Ishikawa (cell line): Measurements from ENCODE around the gene ULK4.

Experiments used
- CEBPB ChIP-seq: IDR thresholded peaks from 2 replicates; pipeline ENCODE4 v1.6.1; 2012
- CREB1 ChIP-seq: IDR thresholded peaks from 2 replicates; pipeline ENCODE4 v1.6.1; 2012; ENCODE audit warnings: low read depth
- EGR1 ChIP-seq: IDR thresholded peaks from 2 replicates; pipeline ENCODE4 v1.6.1; 2012
- EP300 ChIP-seq: IDR thresholded peaks from 2 replicates; pipeline ENCODE4 v1.6.1; 2012; ENCODE audit warnings: borderline replicate concordance
- FOXM1 ChIP-seq: IDR thresholded peaks from 2 replicates; pipeline ENCODE4 v1.6.1; 2012; ENCODE audit warnings: low read depth, borderline replicate concordance
- MAX ChIP-seq: IDR thresholded peaks from 2 replicates; pipeline ENCODE4 v1.6.1; 2012
- NFIC ChIP-seq: IDR thresholded peaks from 2 replicates; pipeline ENCODE4 v1.6.1; 2012
- RAD21 ChIP-seq: IDR thresholded peaks from 2 replicates; pipeline ENCODE4 v1.6.1; 2012; ENCODE audit warnings: low read depth
- REST ChIP-seq: IDR thresholded peaks from 2 replicates; pipeline ENCODE4 v1.6.1; 2012; ENCODE audit warnings: low read depth, mild to moderate bottlenecking
- TAF1 ChIP-seq: IDR thresholded peaks from 2 replicates; pipeline ENCODE4 v1.6.1; 2012; ENCODE audit warnings: low read depth, mild to moderate bottlenecking
- TCF12 ChIP-seq: IDR thresholded peaks from 2 replicates; pipeline ENCODE4 v1.6.1; 2012; ENCODE audit warnings: low read depth
- TEAD4 ChIP-seq: IDR thresholded peaks from 2 replicates; pipeline ENCODE4 v1.6.1; 2012
- USF1 ChIP-seq: IDR thresholded peaks from 2 replicates; pipeline ENCODE4 v1.6.1; 2012
- YY1 ChIP-seq: IDR thresholded peaks from 2 replicates; pipeline ENCODE4 v1.6.1; 2012; ENCODE audit warnings: low read depth
- ZBTB7A ChIP-seq: IDR thresholded peaks from 2 replicates; pipeline ENCODE4 v1.6.1; 2012; ENCODE audit warnings: low read depth

ULK4 gene

DNA sequence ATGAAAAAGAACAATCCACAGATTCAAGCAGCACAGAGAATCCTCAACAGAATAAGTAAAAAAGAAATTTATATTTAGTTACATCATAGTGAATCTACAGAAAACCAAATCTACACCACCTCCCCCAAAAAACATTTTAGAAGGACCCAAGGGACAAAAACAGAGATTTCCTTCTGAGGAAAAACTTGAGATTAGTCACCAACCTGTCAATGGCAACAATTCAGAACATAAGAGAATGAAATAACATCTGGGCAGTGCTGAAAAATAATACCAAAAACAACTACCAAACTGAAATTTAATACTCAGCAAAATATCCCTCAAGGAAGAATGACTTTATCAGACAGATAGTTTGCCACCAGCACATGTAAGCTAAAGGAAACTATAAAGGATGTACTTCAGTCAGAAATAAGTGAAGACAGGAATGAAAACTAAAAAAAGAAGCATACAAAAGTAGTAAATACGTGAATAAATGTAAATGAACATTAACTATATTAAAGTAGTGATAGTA, 260.7 kb downstream of the ULK4 start:
- TF ChIP-seq EGR1 (no peak), REST (no peak), CREB1 (no peak), TEAD4 (no peak), YY1 (no peak), RAD21 (no peak), CEBPB (no peak), ZBTB7A (no peak), EP300 (no peak), FOXM1 (no peak), USF1 (no peak), MAX (no peak), NFIC (no peak)

DNA sequence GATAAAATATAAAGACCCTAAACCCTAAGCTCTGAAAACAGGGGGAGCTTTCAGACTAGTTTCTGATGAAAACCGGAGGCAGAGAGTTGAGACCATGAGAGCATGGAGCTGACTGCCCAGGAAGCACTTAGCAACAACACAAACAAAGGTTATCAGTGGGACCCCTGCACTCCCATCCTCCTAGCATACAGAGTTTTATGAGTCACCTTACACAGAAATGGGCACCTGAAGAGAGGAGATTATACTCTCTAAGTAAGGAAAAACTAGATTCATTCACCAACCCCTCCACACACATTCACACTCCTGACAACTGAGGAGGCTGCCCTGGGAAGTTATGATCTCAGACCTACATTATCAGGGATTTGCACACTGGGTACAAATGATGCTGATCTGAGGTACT, 261.7 kb downstream of the ULK4 start:
- TF ChIP-seq CREB1 (no peak), EP300 (no peak), TEAD4 (no peak), TAF1 (no peak), YY1 (no peak), NFIC (no peak), MAX (no peak), ZBTB7A (no peak), REST (no peak), FOXM1 (no peak), CEBPB (no peak), RAD21 (no peak), EGR1 (no peak), USF1 (no peak), TCF12 (no peak)

GRCh38 chr3:41698898-41699297, 263.0 kb downstream of the ULK4 start:
- no peak for TF ChIP-seq TEAD4
- TF ChIP-seq YY1: no peak
- TF ChIP-seq EP300: no peak
- no peak for TF ChIP-seq CEBPB
- no peak for TF ChIP-seq FOXM1
- TF ChIP-seq MAX: no peak
- TF ChIP-seq NFIC: no peak
- no peak for TF ChIP-seq EGR1
- TF ChIP-seq TAF1: no peak
- TF ChIP-seq TCF12: no peak
- TF ChIP-seq RAD21: no peak

- no peak for TF ChIP-seq NFIC
- TF ChIP-seq TCF12: no peak
- no peak for TF ChIP-seq RAD21
- TF ChIP-seq CREB1: no peak
- no peak for TF ChIP-seq TEAD4
- TF ChIP-seq EGR1: no peak
- TF ChIP-seq REST: no peak
- TF ChIP-seq MAX: no peak
- TF ChIP-seq YY1: no peak
- no peak for TF ChIP-seq ZBTB7A
- no peak for TF ChIP-seq CEBPB
- no peak for TF ChIP-seq TAF1
- TF ChIP-seq EP300: no peak
- TF ChIP-seq USF1: no peak
- no peak for TF ChIP-seq FOXM1
Observed at GRCh38 chr3:41697702-41698101, 264.2 kb downstream of the ULK4 start.
